Upper lobe of left lung (tissue), 6 donors: Measurements from ENCODE around the gene ALOX12B. TPM values are rescaled to one million over a fixed set of nuclear protein-coding genes. Genes with fewer than 3 reads are reported as not detected.
A peak's percentile ranks its signal among the peaks of the same experiment; 100 is the strongest.

ENCODE experiments used
- ATAC-seq, 2 donors: fragments of 200-7000 bp; cut with Tn5 transposase; one replicate each; pipeline ENCODE4 v1.9.1; 2022; ENCODE audit warnings: mild to moderate bottlenecking in 2 of 2, moderate library complexity in 2 of 2; ENCODE audit not compliant: low FRiP score in 2 of 2
- DNase-seq, 2 donors: peaks; one replicate each; pipeline ENCODE4 v3.0.0-alpha.2; 2019 to 2020
- H3K27ac ChIP-seq, 4 donors: fragments of 200-600 bp; sonication (generic); one replicate each; pipeline ENCODE4 v1.5.1; 2016 to 2019
- H3K27me3 ChIP-seq, 4 donors: fragments of 200-600 bp; sonication (generic); one replicate each; pipeline ENCODE4 v1.5.1; 2017 to 2019
- H3K36me3 ChIP-seq, 4 donors: fragments of 200-600 bp; sonication (generic); one replicate each; pipeline ENCODE4 v1.5.1; 2016 to 2019
- H3K4me1 ChIP-seq, 4 donors: fragments of 200-600 bp; sonication (generic); one replicate each; pipeline ENCODE4 v1.5.1; 2018 to 2019
- H3K4me3 ChIP-seq, 4 donors: fragments of 200-600 bp; sonication (generic); one replicate each; pipeline ENCODE4 v1.5.1; 2017 to 2019; ENCODE audit warnings: mild to moderate bottlenecking in 2 of 4, moderate library complexity in 1 of 4
- H3K9me3 ChIP-seq, 4 donors: fragments of 200-600 bp; sonication (generic); one replicate each; pipeline ENCODE4 v1.5.1; 2018 to 2019
- EP300 ChIP-seq, 4 donors: sonication (generic); formaldehyde crosslinking; IDR thresholded peaks; one replicate each; pipeline ENCODE4 v1.5.1; 2017; ENCODE audit warnings: antibody characterized with exemption in 4 of 4, control low read depth in 2 of 4
- POLR2A ChIP-seq, 4 donors: fragments of 450-650 bp; IDR thresholded peaks; one replicate each; pipeline ENCODE4 v1.5.1; 2016 to 2017; ENCODE audit warnings: antibody characterized with exemption in 4 of 4, mild to moderate bottlenecking in 2 of 4
- POLR2AphosphoS5 ChIP-seq, 2 donors: sonication (generic); formaldehyde crosslinking; IDR thresholded peaks; one replicate each; pipeline ENCODE4 v1.5.1; 2017; ENCODE audit warnings: antibody characterized with exemption in 2 of 2
- WGBS, 2 donors: methylation state at CpG; one replicate each; pipeline ENCODE4 v1.1.5; 2017 to 2018; 5-methylcytosine and 5-hydroxymethylcytosine counted together
- total RNA-seq, 6 donors: library from RNA; depleted of rRNA in 4 of 6; stranded (reverse); fragments of >200 nt in 4 of 6; gene quantifications; one replicate each; pipeline versions ENCODE4 v1.1.0 to v1.2.1, GENCODE V29; 2016 to 2021
- TF ChIP-seq, protein P1 (sequence below), 6 experiments: fragments of 450-650 bp in 4 of 6; fragments of 200-600 bp in 2 of 6; sonication (generic) in 2 of 6; IDR thresholded peaks; one replicate each; pipeline ENCODE4 v1.5.1; 2016 to 2019; ENCODE audit warnings: antibody characterized with exemption in 6 of 6
- donor health status: DM: no; HTN: no; CAD: no; lungs with moderate emphysema.
- donor health status: DM: no; HTN: yes; CAD: no; lungs with severe emphysema.

ALOX12B gene
- total RNA-seq, 6 donors from 2014 or later: not detected

DNA sequence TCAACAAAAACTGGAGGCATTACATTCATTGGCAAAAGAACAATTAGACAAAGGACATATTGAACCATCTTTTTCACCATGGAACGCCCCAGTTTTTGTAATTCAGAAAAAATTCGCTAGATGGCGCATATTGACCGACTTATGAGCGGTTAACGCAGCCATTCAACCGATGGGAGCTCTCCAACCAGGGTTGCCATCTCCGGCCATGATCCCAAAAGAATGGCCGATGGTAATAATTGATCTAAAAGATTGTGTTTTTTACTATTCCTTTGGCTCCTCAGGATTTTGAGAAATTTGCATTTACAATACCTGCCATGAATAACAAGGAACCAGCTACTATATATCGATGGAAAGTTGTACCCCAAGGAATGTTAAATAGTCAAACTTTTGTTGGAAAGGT is 27.2 kb downstream of the ALOX12B start:
- Histone ChIP-seq H3K27ac (no peak overlapping the region), H3K4me3 (no peak overlapping the region), H3K4me1 (peaks cover 0 to 40% (median 27%) of the 10 kb centered on the region in 4 donors), H3K36me3 (no peaks in the 10 kb centered on the region), H3K9me3 (no peaks in the 10 kb centered on the region), H3K27me3 (peaks cover 0 to 25% (median 4%) of the 10 kb centered on the region in 4 donors)
- peak in 1 of 2 donors; percentile 63 for ATAC-seq
- no peak for TF ChIP-seq POLR2A (IDR thresholded peaks at IDR 0.05)
- TF ChIP-seq, protein P1, sequence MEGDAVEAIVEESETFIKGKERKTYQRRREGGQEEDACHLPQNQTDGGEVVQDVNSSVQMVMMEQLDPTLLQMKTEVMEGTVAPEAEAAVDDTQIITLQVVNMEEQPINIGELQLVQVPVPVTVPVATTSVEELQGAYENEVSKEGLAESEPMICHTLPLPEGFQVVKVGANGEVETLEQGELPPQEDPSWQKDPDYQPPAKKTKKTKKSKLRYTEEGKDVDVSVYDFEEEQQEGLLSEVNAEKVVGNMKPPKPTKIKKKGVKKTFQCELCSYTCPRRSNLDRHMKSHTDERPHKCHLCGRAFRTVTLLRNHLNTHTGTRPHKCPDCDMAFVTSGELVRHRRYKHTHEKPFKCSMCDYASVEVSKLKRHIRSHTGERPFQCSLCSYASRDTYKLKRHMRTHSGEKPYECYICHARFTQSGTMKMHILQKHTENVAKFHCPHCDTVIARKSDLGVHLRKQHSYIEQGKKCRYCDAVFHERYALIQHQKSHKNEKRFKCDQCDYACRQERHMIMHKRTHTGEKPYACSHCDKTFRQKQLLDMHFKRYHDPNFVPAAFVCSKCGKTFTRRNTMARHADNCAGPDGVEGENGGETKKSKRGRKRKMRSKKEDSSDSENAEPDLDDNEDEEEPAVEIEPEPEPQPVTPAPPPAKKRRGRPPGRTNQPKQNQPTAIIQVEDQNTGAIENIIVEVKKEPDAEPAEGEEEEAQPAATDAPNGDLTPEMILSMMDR (IDR thresholded peaks at IDR 0.05): peak; percentile 61 to 75 (median 70)
- TF ChIP-seq EP300 (IDR thresholded peaks at IDR 0.05): no peak
- 6 to 8% methylated on average over 10 of the region's 10 CpGs for WGBS, 2 donors
- DNase-seq: peak in 1 of 2 donors; percentile 57

DNA sequence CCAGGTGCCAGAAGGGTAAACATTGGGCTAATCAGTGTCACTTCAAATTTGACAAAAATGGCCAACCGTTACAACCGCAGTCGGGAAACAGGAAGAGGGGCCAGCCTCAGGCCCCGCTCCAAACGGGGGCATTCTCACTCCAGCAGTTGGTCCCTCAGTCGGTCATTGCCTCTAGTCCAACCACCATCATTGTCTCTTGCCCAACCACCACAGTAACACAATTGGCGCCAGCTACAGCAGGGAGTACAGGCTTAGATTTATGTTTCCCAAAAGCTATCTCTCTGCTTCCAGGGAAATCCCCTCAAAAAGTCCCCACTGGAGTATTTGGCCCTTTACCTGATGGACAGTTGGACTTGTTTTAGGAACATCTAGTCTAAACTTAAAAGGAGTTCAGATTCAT is 28.4 kb downstream of the ALOX12B start:
- peak overlapping the region in 2 of 4 donors; percentile 40 to 60 for H3K27ac ChIP-seq
- ATAC-seq: no peak
- H3K27me3 ChIP-seq: peaks cover 0 to 19% (median 4%) of the 10 kb centered on the region in 4 donors
- DNase-seq: no peak
- H3K36me3 ChIP-seq: no peaks in the 10 kb centered on the region
- WGBS, 2 donors: 13 to 18% methylated on average over 7 of the region's 7 CpGs
- TF ChIP-seq POLR2A (IDR thresholded peaks at IDR 0.05) (no peak), EP300 (IDR thresholded peaks at IDR 0.05) (no peak), POLR2AphosphoS5 (IDR thresholded peaks at IDR 0.05) (no peak)
- TF ChIP-seq, protein P1 (IDR thresholded peaks at IDR 0.05): no peak
- no peaks in the 10 kb centered on the region for H3K9me3 ChIP-seq
- H3K4me1 ChIP-seq: peaks cover 0 to 45% (median 29%) of the 10 kb centered on the region in 4 donors
- peak overlapping the region in 1 of 4 donors; percentile 27 for H3K4me3 ChIP-seq

DNA sequence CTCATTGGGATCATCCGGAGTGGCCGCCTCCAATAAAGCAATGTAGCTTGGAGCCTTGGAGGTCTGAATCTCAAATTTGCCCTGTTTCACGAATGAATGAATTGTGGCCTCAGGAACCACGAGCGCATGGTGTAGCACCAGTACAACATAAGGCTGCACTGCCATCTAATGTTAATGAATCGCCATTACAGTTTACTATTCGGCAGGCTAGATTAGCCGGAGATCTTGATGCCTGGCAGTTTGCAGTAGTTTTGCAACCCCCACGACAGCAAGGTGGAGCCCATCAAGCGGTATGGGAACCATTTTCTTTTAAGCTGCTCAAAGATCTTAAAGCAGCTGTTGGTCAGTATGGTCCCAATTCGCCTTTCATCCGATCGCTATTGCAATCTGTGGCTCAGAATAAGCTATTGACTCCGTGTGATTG is 29.8 kb downstream of the ALOX12B start:
- peak; percentile 89 to 90 for ATAC-seq
- no peaks in the 10 kb centered on the region for H3K9me3 ChIP-seq
- peak in 1 of 2 donors; percentile 69 for DNase-seq
- peak overlapping the region in 2 of 4 donors; percentile 60 to 90 for H3K27ac ChIP-seq
- TF ChIP-seq POLR2AphosphoS5 (IDR thresholded peaks at IDR 0.05): no peak
- TF ChIP-seq, protein P1 (IDR thresholded peaks at IDR 0.05): peak; percentile 70 to 87 (median 76)
- no peak for TF ChIP-seq POLR2A (IDR thresholded peaks at IDR 0.05)
- H3K27me3 ChIP-seq: peaks cover 0 to 9% (median 3%) of the 10 kb centered on the region in 4 donors
- H3K36me3 ChIP-seq: no peaks in the 10 kb centered on the region
- H3K4me1 ChIP-seq: peaks cover 0 to 35% (median 29%) of the 10 kb centered on the region in 4 donors
- H3K4me3 ChIP-seq: peak overlapping the region in 3 of 4 donors; percentile 2 to 27 (median 17)
- WGBS, 2 donors: 10 to 17% methylated on average over 11 to 14 of the region's 14 CpGs

DNA sequence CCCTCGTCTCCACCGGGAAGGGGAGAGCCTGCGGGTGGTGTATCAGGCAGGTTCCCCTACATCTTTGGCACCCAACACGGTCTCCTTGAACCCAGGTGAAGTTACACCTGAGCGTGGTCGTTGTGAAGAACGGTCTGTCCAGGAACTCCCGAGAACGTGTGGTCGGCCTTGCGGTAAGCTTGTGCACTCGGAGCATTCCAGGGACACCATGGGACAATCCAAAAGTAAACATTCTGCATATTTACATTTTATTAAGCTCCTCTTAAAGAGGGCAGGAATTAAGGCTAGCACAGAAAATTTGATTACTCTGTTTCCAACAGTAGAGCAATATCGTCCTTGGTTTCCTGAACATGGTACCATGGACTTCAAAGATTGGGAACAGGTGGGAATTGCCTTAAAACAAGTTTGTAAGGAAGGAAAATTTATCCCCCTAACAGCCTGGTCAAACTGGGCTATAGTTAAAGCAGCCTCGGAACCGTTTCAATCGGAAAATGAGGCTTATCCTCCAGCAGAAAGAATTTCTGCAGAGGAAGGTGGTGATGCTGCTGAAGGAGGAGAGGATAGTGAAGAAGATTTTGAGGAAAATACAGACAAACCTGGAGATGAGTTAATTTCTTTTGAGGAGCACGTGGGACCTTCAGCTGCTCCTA is 30.4 kb downstream of the ALOX12B start:
- H3K4me3 ChIP-seq: peak overlapping the region in 3 of 4 donors; percentile 2 to 27 (median 17)

More for the DNA sequence above, 30.4 kb downstream of the ALOX12B start:
- Histone ChIP-seq H3K9me3 (no peaks in the 10 kb centered on the region), H3K36me3 (no peaks in the 10 kb centered on the region), H3K27me3 (peaks cover 0 to 6% (median 2%) of the 10 kb centered on the region in 4 donors), H3K4me1 (peaks cover 0 to 34% (median 28%) of the 10 kb centered on the region in 4 donors), H3K27ac (peak overlapping the region in 3 of 4 donors; percentile 51 to 90 (median 85))
- 58 to 63% methylated on average over 17 of the region's 17 CpGs for WGBS, 2 donors
- DNase-seq (peak in 1 of 2 donors; percentile 62), ATAC-seq (peak in 1 of 2 donors; percentile 28)
- TF ChIP-seq POLR2A (IDR thresholded peaks at IDR 0.05) (no peak), POLR2AphosphoS5 (IDR thresholded peaks at IDR 0.05) (no peak), EP300 (IDR thresholded peaks at IDR 0.05) (no peak)
- TF ChIP-seq, protein P1 (IDR thresholded peaks at IDR 0.05): no peak
